DOHH2 (cell line): ENCODE data around the gene GDAP1L1.

ENCODE experiments used
- EZH2phosphoT487 ChIP-seq: fragments of 200-600 bp; sonication (generic); IDR thresholded peaks from 2 replicates; pipeline ENCODE4 v1.6.1; 2017; ENCODE audit warnings: borderline replicate concordance, mild to moderate bottlenecking, antibody characterized with exemption, low read length, moderate library complexity, mixed read lengths
- TF ChIP-seq, protein P1 (sequence below): fragments of 200-600 bp; sonication (generic); IDR thresholded peaks from one replicate; pipeline ENCODE4 v1.5.1; 2014; ENCODE audit warnings: antibody characterized with exemption, mild to moderate bottlenecking, low read depth, low read length; ENCODE audit not compliant: poor library complexity, severe bottlenecking

DNA sequence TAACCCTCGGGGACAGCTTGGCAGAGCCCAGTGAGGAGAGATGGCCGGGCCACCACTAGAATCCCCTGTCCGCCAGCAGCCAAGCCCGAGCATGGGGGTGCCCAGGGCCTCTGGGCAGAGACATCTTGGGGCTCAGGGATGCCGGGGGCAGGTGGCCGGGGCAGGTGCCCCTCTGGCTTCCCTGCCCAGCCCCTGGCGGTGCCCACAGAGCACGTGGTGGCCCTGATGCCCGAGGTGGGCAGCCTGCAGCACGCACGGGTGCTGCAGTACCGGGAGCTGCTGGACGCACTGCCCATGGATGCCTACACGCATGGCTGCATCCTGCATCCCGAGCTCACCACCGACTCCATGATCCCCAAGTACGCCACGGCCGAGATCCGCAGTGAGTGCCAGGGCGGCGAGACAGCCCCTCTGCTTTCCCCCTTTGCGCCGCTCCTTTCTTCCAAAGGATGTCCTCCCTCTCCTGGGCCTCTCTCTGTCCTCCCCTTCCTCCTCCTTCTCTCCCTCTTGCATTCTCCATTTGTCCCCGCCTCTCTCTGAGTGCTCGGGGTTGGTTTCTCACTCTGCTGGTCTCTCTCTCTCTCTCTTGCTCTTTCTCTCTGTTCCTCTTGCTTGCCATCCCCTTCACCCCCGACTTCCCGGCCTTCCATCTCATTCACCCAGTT, 11.2 kb downstream of the GDAP1L1 start:
- TF ChIP-seq, protein P1, sequence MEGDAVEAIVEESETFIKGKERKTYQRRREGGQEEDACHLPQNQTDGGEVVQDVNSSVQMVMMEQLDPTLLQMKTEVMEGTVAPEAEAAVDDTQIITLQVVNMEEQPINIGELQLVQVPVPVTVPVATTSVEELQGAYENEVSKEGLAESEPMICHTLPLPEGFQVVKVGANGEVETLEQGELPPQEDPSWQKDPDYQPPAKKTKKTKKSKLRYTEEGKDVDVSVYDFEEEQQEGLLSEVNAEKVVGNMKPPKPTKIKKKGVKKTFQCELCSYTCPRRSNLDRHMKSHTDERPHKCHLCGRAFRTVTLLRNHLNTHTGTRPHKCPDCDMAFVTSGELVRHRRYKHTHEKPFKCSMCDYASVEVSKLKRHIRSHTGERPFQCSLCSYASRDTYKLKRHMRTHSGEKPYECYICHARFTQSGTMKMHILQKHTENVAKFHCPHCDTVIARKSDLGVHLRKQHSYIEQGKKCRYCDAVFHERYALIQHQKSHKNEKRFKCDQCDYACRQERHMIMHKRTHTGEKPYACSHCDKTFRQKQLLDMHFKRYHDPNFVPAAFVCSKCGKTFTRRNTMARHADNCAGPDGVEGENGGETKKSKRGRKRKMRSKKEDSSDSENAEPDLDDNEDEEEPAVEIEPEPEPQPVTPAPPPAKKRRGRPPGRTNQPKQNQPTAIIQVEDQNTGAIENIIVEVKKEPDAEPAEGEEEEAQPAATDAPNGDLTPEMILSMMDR = no peak
- TF ChIP-seq EZH2phosphoT487 = no peak
